Measurements from ENCODE around the gene GAGE12J. TPM values are rescaled to one million over a fixed set of nuclear protein-coding genes. Genes with fewer than 3 reads are reported as not detected.
"Not testable (repeated sequence)": the region's sequence is repeated elsewhere in the genome, so short reads cannot be mapped to it uniquely, and the experiment has no call there.

The GAGE12J gene
- polyA plus RNA-seq (2013, experiment 1 of 2): not detected
- polyA plus RNA-seq (2013, experiment 2 of 2): not detected

GRCh38 chrX:49321737-49322136 is at the start of gene GAGE12J:
GAGE12J (plus strand) TSS chrX:49322037; CDS start chrX:49323194, 1,157 bp downstream.
- H3K9me3 ChIP-seq (ENCODE audit: insufficient read depth, low read depth, low read length); H3K27me3 ChIP-seq (ENCODE audit: insufficient read depth, low read length); H3K27ac ChIP-seq (ENCODE audit: low read depth, low read length); H3K9ac ChIP-seq (ENCODE audit: low read depth, low read length); H3K4me1 ChIP-seq (ENCODE audit: insufficient read depth, low read length); H3K4me3 ChIP-seq (ENCODE audit: low read length); H3K36me3 ChIP-seq (ENCODE audit: insufficient read depth, low read length): not testable (repeated sequence)
- WGBS: 100% methylated on average over 2 of the region's 16 CpGs

- H3K27ac ChIP-seq (ENCODE audit: low read depth, low read length): no peak overlapping the region
- H3K27me3 ChIP-seq (ENCODE audit: insufficient read depth, low read length): no peaks in the 10 kb centered on the region
- H3K4me1 ChIP-seq (ENCODE audit: insufficient read depth, low read length): peaks cover 5% of the 10 kb centered on the region; the same call in 1 of the 2 replicates
- 78% methylated on average over 6 of the region's 6 CpGs for WGBS
- no peaks in the 10 kb centered on the region for H3K9me3 ChIP-seq (ENCODE audit: insufficient read depth, low read depth, low read length)
- H3K9ac ChIP-seq (ENCODE audit: low read depth, low read length): no peak overlapping the region
- H3K36me3 ChIP-seq (ENCODE audit: insufficient read depth, low read length): peaks cover 11% of the 10 kb centered on the region
- no peak overlapping the region for H3K4me3 ChIP-seq (ENCODE audit: low read length)
Observed at GRCh38 chrX:49272421-49272820, 49.4 kb upstream of the GAGE12J start.

GRCh38 chrX:49273181-49273727 is 48.6 kb upstream of the GAGE12J start:
- no peak overlapping the region for H3K9ac ChIP-seq (ENCODE audit: low read depth, low read length)
- H3K27ac ChIP-seq (ENCODE audit: low read depth, low read length): no peak overlapping the region
- 88% methylated on average over 7 of the region's 8 CpGs for WGBS
- H3K36me3 ChIP-seq (ENCODE audit: insufficient read depth, low read length): peaks cover 11% of the 10 kb centered on the region
- no peaks in the 10 kb centered on the region for H3K27me3 ChIP-seq (ENCODE audit: insufficient read depth, low read length)
- H3K4me3 ChIP-seq (ENCODE audit: low read length): no peak overlapping the region
- peaks cover 5% of the 10 kb centered on the region; the same call in 1 of the 2 replicates for H3K4me1 ChIP-seq (ENCODE audit: insufficient read depth, low read length)
- no peaks in the 10 kb centered on the region for H3K9me3 ChIP-seq (ENCODE audit: insufficient read depth, low read depth, low read length)

- Histone ChIP-seq H3K9me3 (ENCODE audit: insufficient read depth, low read depth, low read length) (no peaks in the 10 kb centered on the region), H3K27me3 (ENCODE audit: insufficient read depth, low read length) (no peaks in the 10 kb centered on the region), H3K27ac (ENCODE audit: low read depth, low read length) (no peak overlapping the region), H3K4me3 (ENCODE audit: low read length) (no peak overlapping the region), H3K36me3 (ENCODE audit: insufficient read depth, low read length) (peaks cover 8% of the 10 kb centered on the region), H3K4me1 (ENCODE audit: insufficient read depth, low read length) (0 out of 2 replicates have a peak, but pooled peaks cover 5% of the 10 kb centered on the region), H3K9ac (ENCODE audit: low read depth, low read length) (no peak overlapping the region)
- 100% methylated on average over 1 of the region's 1 CpG for WGBS
Observed at GRCh38 chrX:49276207-49276606, 45.6 kb upstream of the GAGE12J start.

- WGBS: 89% methylated on average over 19 of the region's 19 CpGs
- H3K27me3 ChIP-seq (ENCODE audit: insufficient read depth, low read length): no peaks in the 10 kb centered on the region
- H3K4me3 ChIP-seq (ENCODE audit: low read length): no peak overlapping the region
- H3K4me1 ChIP-seq (ENCODE audit: insufficient read depth, low read length): 0 out of 2 replicates have a peak, but pooled peaks cover 5% of the 10 kb centered on the region
- no peak overlapping the region for H3K27ac ChIP-seq (ENCODE audit: low read depth, low read length)
- no peaks in the 10 kb centered on the region for H3K9me3 ChIP-seq (ENCODE audit: insufficient read depth, low read depth, low read length)
- peaks cover 8% of the 10 kb centered on the region for H3K36me3 ChIP-seq (ENCODE audit: insufficient read depth, low read length)
- H3K9ac ChIP-seq (ENCODE audit: low read depth, low read length): no peak overlapping the region
Observed at GRCh38 chrX:49276671-49277534, 44.9 kb upstream of the GAGE12J start.

GRCh38 chrX:49277535-49277830 is 44.4 kb upstream of the GAGE12J start:
- no peak overlapping the region for H3K9ac ChIP-seq (ENCODE audit: low read depth, low read length)
- 0 out of 2 replicates have a peak, but pooled peaks cover under 1% of the 10 kb centered on the region for H3K4me1 ChIP-seq (ENCODE audit: insufficient read depth, low read length)
- no peaks in the 10 kb centered on the region for H3K27me3 ChIP-seq (ENCODE audit: insufficient read depth, low read length)
- no peaks in the 10 kb centered on the region for H3K9me3 ChIP-seq (ENCODE audit: insufficient read depth, low read depth, low read length)
- H3K36me3 ChIP-seq (ENCODE audit: insufficient read depth, low read length): peaks cover 5% of the 10 kb centered on the region
- WGBS: 87% methylated on average over 3 of the region's 3 CpGs
- H3K27ac ChIP-seq (ENCODE audit: low read depth, low read length): no peak overlapping the region
- no peak overlapping the region for H3K4me3 ChIP-seq (ENCODE audit: low read length)

GRCh38 chrX:49278081-49278480 is 43.8 kb upstream of the GAGE12J start:
- H3K9me3 ChIP-seq (ENCODE audit: insufficient read depth, low read depth, low read length): no peaks in the 10 kb centered on the region
- no peaks in the 10 kb centered on the region for H3K27me3 ChIP-seq (ENCODE audit: insufficient read depth, low read length)

GRCh38 chrX:49282647-49283011 is 39.2 kb upstream of the GAGE12J start:
- Histone ChIP-seq H3K4me3 (ENCODE audit: low read length) (no peak overlapping the region; the same call in 1 of the 2 replicates), H3K27ac (ENCODE audit: low read depth, low read length) (no peak overlapping the region), H3K9me3 (ENCODE audit: insufficient read depth, low read depth, low read length) (no peaks in the 10 kb centered on the region), H3K27me3 (ENCODE audit: insufficient read depth, low read length) (no peaks in the 10 kb centered on the region), H3K4me1 (ENCODE audit: insufficient read depth, low read length) (no peaks in the 10 kb centered on the region), H3K9ac (ENCODE audit: low read depth, low read length) (no peak overlapping the region), H3K36me3 (ENCODE audit: insufficient read depth, low read length) (no peaks in the 10 kb centered on the region; the same call in 1 of the 2 replicates)
- WGBS: 31% methylated on average over 11 of the region's 11 CpGs

More at GRCh38 chrX:49278081-49278480, 43.8 kb upstream of the GAGE12J start:
- 94% methylated on average over 3 of the region's 3 CpGs for WGBS
- H3K27ac ChIP-seq (ENCODE audit: low read depth, low read length): no peak overlapping the region
- no peak overlapping the region for H3K9ac ChIP-seq (ENCODE audit: low read depth, low read length)
- peaks cover 4% of the 10 kb centered on the region for H3K36me3 ChIP-seq (ENCODE audit: insufficient read depth, low read length)
- no peaks in the 10 kb centered on the region for H3K4me1 ChIP-seq (ENCODE audit: insufficient read depth, low read length)
- H3K4me3 ChIP-seq (ENCODE audit: low read length): no peak overlapping the region

- Histone ChIP-seq H3K9me3 (ENCODE audit: insufficient read depth, low read depth, low read length) (no peaks in the 10 kb centered on the region), H3K9ac (ENCODE audit: low read depth, low read length) (no peak overlapping the region), H3K4me3 (ENCODE audit: low read length) (no peak overlapping the region), H3K27me3 (ENCODE audit: insufficient read depth, low read length) (no peaks in the 10 kb centered on the region), H3K27ac (ENCODE audit: low read depth, low read length) (no peak overlapping the region), H3K36me3 (ENCODE audit: insufficient read depth, low read length) (no peaks in the 10 kb centered on the region; the same call in 1 of the 2 replicates), H3K4me1 (ENCODE audit: insufficient read depth, low read length) (no peaks in the 10 kb centered on the region)
- 89% methylated on average over 3 of the region's 3 CpGs for WGBS
Observed at GRCh38 chrX:49284212-49284611, 37.6 kb upstream of the GAGE12J start.

GRCh38 chrX:49286136-49286535 is 35.7 kb upstream of the GAGE12J start:
- H3K27ac ChIP-seq (ENCODE audit: low read depth, low read length): no peak overlapping the region
- H3K9me3 ChIP-seq (ENCODE audit: insufficient read depth, low read depth, low read length): no peaks in the 10 kb centered on the region
- no peaks in the 10 kb centered on the region; the same call in 1 of the 2 replicates for H3K36me3 ChIP-seq (ENCODE audit: insufficient read depth, low read length)
- H3K9ac ChIP-seq (ENCODE audit: low read depth, low read length): no peak overlapping the region
- H3K4me3 ChIP-seq (ENCODE audit: low read length): no peak overlapping the region
- no peaks in the 10 kb centered on the region for H3K4me1 ChIP-seq (ENCODE audit: insufficient read depth, low read length)
- no peaks in the 10 kb centered on the region for H3K27me3 ChIP-seq (ENCODE audit: insufficient read depth, low read length)
- 94% methylated on average over 18 of the region's 18 CpGs for WGBS

- no peak overlapping the region for H3K27ac ChIP-seq (ENCODE audit: low read depth, low read length)
- no peak overlapping the region for H3K9ac ChIP-seq (ENCODE audit: low read depth, low read length)
- no peaks in the 10 kb centered on the region; the same call in 1 of the 2 replicates for H3K36me3 ChIP-seq (ENCODE audit: insufficient read depth, low read length)
- no peaks in the 10 kb centered on the region for H3K9me3 ChIP-seq (ENCODE audit: insufficient read depth, low read depth, low read length)
- H3K27me3 ChIP-seq (ENCODE audit: insufficient read depth, low read length): no peaks in the 10 kb centered on the region
- H3K4me1 ChIP-seq (ENCODE audit: insufficient read depth, low read length): no peaks in the 10 kb centered on the region
- WGBS: 88% methylated on average over 4 of the region's 4 CpGs
- H3K4me3 ChIP-seq (ENCODE audit: low read length): no peak overlapping the region
Observed at GRCh38 chrX:49286581-49286980, 35.3 kb upstream of the GAGE12J start.
